Body of pancreas (tissue), 4 donors: ENCODE data around the gene NELL2. TPM values are rescaled to one million over a fixed set of nuclear protein-coding genes. Genes with fewer than 3 reads are reported as not detected.

ENCODE experiments used
- ATAC-seq: fragments of 150-250 bp; one replicate; pipeline ENCODE4 v1.9.1; 2016
- DNase-seq, 4 donors: peaks; one replicate each; pipeline ENCODE4 v3.0.0-alpha.2; 2019
- H3K27ac ChIP-seq, 4 donors: fragments of 200-600 bp; sonication (generic); 1 replicate in 3 of 4; 2 replicates in 1 of 4; pipeline versions ENCODE4 v1.5.1 to v1.6.1; 2016 to 2019; ENCODE audit warnings: mild to moderate bottlenecking in 1 of 4, mixed read lengths in 1 of 4, moderate library complexity in 1 of 4
- H3K27me3 ChIP-seq, 2 donors: fragments of 200-600 bp; sonication (generic); one replicate each; pipeline ENCODE4 v1.6.0; 2016; ENCODE audit warnings: mild to moderate bottlenecking in 1 of 2
- H3K36me3 ChIP-seq, 2 donors: fragments of 200-600 bp; sonication (generic); replicated peaks in 1 of 2; 2 replicates each; pipeline ENCODE4 v1.5.1; 2016; ENCODE audit warnings: low read depth in 2 of 2; ENCODE audit not compliant: insufficient read depth in 1 of 2
- H3K4me1 ChIP-seq: fragments of 200-600 bp; sonication (generic); one replicate; pipeline ENCODE4 v1.6.0; 2016
- H3K4me3 ChIP-seq, 2 donors: fragments of 200-600 bp; sonication (generic); 1 replicate in 1 of 2; 2 replicates in 1 of 2; pipeline ENCODE4 v1.5.1; 2016 to 2019
- H3K9me3 ChIP-seq, 3 donors: fragments of 200-600 bp; sonication (generic); 1 replicate in 2 of 3; 2 replicates in 1 of 3; pipeline ENCODE4 v1.5.1; 2016
- POLR2A ChIP-seq, 3 donors: fragments of 450-650 bp; IDR thresholded peaks; one replicate each; pipeline ENCODE4 v1.6.1; 2016; ENCODE audit warnings: antibody characterized with exemption in 3 of 3, mild to moderate bottlenecking in 2 of 3
- WGBS, 2 donors: methylation state at CpG; one replicate each; pipeline ENCODE4 v1.1.5; 2017; 5-methylcytosine and 5-hydroxymethylcytosine counted together
- intact Hi-C: fragments of 100-400 bp; cut with DNase I; formaldehyde crosslinking; loops from one replicate; pipeline ENCODE4 v1.15.1; 2023
- total RNA-seq, 2 donors: library from RNA; depleted of rRNA; stranded (reverse); fragments of >200 nt; gene quantifications; one replicate each; pipeline ENCODE4 v1.1.0, GENCODE V29; 2016
- TF ChIP-seq, protein P1 (sequence below), 7 experiments: fragments of 450-650 bp in 4 of 7; fragments of 200-600 bp in 3 of 7; sonication (generic) in 3 of 7; IDR thresholded peaks; one replicate each; pipeline ENCODE4 v1.5.1; 2016 to 2019; ENCODE audit warnings: antibody characterized with exemption in 7 of 7

NELL2 gene
- total RNA-seq, 2 donors from 2014 or later: 3.6 TPM; not detected in 1

DNA sequence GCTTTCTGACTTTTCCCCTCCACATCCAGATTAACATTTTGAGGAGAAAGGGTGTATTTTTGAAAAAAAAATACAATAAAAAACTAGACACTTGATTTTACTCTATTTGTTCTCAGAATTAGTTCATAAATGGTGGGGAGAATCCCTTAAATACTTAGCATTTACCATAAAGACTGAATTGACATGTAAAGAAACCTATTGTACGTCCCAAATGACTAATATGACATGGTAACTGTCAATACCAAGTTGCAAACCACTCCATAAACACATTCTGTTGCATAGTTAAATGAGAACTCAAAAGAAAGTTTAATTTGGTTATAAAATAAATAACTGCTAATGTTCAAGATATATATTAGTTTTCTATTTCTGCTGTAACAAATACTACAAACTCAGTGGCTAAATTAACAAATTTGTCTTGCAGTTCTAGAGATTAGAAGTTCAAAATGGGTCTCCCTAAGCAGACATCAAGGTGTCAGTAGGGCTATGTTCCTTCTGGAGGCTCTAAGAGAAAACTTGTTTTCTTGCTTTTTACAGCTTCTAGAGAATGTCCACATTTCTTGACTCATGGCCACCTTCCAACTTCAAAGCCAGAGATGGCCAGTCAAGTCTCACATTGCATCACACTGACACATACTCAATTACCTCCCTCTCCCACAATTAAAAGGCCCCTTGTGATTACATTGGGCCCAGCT lies 16.0 kb downstream of the NELL2 start:
- no peak for TF ChIP-seq POLR2A (IDR thresholded peaks at IDR 0.05)
- TF ChIP-seq, protein P1, sequence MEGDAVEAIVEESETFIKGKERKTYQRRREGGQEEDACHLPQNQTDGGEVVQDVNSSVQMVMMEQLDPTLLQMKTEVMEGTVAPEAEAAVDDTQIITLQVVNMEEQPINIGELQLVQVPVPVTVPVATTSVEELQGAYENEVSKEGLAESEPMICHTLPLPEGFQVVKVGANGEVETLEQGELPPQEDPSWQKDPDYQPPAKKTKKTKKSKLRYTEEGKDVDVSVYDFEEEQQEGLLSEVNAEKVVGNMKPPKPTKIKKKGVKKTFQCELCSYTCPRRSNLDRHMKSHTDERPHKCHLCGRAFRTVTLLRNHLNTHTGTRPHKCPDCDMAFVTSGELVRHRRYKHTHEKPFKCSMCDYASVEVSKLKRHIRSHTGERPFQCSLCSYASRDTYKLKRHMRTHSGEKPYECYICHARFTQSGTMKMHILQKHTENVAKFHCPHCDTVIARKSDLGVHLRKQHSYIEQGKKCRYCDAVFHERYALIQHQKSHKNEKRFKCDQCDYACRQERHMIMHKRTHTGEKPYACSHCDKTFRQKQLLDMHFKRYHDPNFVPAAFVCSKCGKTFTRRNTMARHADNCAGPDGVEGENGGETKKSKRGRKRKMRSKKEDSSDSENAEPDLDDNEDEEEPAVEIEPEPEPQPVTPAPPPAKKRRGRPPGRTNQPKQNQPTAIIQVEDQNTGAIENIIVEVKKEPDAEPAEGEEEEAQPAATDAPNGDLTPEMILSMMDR (IDR thresholded peaks at IDR 0.05): no peak
- ATAC-seq: no peak

DNA sequence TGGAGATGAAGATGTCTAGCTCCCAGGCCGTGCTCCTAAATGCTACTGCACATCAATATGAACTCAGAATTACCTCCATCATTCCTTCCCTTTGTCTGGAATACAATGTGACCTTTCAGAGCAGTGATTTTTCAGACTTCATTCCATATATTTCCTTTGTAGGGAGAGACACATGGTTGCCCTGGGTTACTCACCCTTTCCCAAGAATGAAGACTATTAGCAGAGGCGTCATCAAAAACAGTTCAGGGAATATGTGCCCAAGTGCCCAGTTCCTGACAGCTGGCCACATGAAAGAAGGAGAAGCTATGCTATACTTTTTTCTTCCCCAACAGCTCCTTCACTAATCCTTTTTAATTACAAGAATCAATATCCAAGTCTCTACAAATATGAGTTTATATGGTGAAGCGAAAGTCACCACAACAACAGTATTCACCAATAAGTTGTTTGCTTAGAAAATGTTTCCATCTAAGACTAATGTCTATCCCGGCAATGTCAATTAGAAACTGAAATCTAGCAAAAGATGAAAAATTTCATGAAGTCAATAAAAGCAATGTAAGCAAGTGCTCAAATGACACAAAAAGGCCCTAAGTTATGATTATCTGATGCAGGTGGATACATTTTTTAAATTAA lies 17.8 kb downstream of the NELL2 start:
- H3K9me3 ChIP-seq: peaks cover 0 to 6% (median 0%) of the 10 kb centered on the region in 3 donors
- no peaks in the 10 kb centered on the region for H3K27me3 ChIP-seq
- no peak overlapping the region for H3K4me3 ChIP-seq
- no peaks in the 10 kb centered on the region for H3K36me3 ChIP-seq
- H3K27ac ChIP-seq: no peak overlapping the region
- H3K4me1 ChIP-seq: no peaks in the 10 kb centered on the region
- WGBS, 2 donors: 72 to 76% methylated on average over 4 of the region's 4 CpGs
- ATAC-seq: no peak
- no peak for DNase-seq
- intact Hi-C loops: no loop called here
- TF ChIP-seq, protein P1 (IDR thresholded peaks at IDR 0.05): no peak
- TF ChIP-seq POLR2A (IDR thresholded peaks at IDR 0.05): no peak

More for the DNA sequence above, 16.0 kb downstream of the NELL2 start:
- H3K27ac ChIP-seq: no peak overlapping the region
- 48 to 65% methylated on average over 1 of the region's 1 CpG for WGBS, 2 donors
- no peak for DNase-seq
- H3K4me1 ChIP-seq: no peaks in the 10 kb centered on the region
- H3K4me3 ChIP-seq: no peak overlapping the region
- H3K36me3 ChIP-seq: no peaks in the 10 kb centered on the region
- H3K9me3 ChIP-seq: peaks cover 0 to 6% (median 0%) of the 10 kb centered on the region in 3 donors
- intact Hi-C loops: no loop called here
- no peaks in the 10 kb centered on the region for H3K27me3 ChIP-seq

DNA sequence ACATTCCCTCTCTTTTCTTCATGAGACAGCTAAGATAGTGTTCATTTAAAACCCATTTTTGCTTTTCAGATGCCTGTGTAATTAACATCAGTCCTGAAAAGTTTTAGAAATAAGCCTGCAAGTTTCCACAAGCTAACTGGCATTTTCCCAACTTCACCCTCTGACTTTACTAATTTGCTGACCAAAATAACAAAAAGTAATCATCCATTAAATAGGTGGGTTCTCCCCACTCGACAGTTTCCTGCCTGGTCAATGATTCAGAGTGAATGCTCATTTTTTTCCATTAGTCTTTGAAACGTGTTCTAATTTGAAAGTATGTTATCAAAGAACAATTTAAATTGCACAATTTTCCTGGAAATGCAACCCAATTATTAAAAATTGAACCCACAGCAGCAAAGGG lies 23.6 kb downstream of the NELL2 start:
- intact Hi-C loops: no loop called here
- Histone ChIP-seq H3K4me3 (no peak overlapping the region), H3K36me3 (no peaks in the 10 kb centered on the region), H3K27me3 (no peaks in the 10 kb centered on the region), H3K4me1 (no peaks in the 10 kb centered on the region), H3K27ac (no peak overlapping the region), H3K9me3 (no peaks in the 10 kb centered on the region)
- 10 to 20% methylated on average over 2 of the region's 2 CpGs for WGBS, 2 donors
- TF ChIP-seq POLR2A (IDR thresholded peaks at IDR 0.05): no peak
- TF ChIP-seq, protein P1 (IDR thresholded peaks at IDR 0.05): no peak
- ATAC-seq (no peak), DNase-seq (no peak)

DNA sequence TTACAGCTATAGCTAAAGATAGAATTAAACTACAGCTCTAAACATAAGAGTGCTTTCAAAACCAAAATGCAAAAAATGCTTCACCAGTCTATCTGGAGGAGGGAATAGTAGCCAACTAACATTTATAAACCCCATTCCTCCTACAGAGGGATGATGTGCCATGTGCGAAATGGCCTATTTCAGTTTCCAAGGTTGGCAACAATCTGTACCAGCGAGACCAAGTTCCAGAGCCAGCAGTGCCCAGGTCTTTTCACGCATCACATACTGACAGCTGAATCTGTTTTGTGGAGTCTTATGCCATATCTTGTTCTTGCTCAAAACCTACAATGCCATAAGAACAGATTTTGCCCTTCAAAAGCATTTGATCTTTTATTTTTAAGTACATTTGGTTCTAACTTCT lies 24.5 kb downstream of the NELL2 start:
- DNase-seq: no peak
- Histone ChIP-seq H3K27ac (no peak overlapping the region), H3K36me3 (no peaks in the 10 kb centered on the region), H3K4me1 (no peaks in the 10 kb centered on the region), H3K4me3 (no peak overlapping the region), H3K9me3 (no peaks in the 10 kb centered on the region), H3K27me3 (no peaks in the 10 kb centered on the region)
- TF ChIP-seq, protein P1 (IDR thresholded peaks at IDR 0.05): no peak
- TF ChIP-seq POLR2A (IDR thresholded peaks at IDR 0.05): no peak
- WGBS, 2 donors: 72 to 88% methylated on average over 3 of the region's 3 CpGs
- no peak for ATAC-seq
- intact Hi-C loops: no loop called here

DNA sequence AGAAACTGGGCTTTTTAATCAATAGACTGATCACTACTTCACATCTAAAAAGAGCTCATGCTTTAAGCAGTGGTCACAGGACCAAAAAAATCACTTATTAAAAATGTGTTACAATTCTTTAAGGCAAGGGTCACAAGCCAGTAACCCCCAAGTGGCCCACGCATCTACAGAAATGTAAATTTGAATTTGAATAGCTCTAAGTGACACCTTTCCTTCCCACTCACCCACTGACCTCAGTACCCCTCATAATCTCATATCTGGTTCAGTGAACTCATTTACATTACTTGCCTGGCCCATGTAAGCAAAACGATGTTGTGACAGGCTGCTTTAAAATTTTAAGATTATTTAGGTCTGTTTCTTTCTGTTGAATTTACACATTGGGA lies 27.4 kb downstream of the NELL2 start:
- DNase-seq: no peak
- Histone ChIP-seq H3K27ac (no peak overlapping the region), H3K36me3 (no peaks in the 10 kb centered on the region), H3K9me3 (no peaks in the 10 kb centered on the region), H3K27me3 (no peaks in the 10 kb centered on the region), H3K4me1 (no peaks in the 10 kb centered on the region), H3K4me3 (no peak overlapping the region)
- intact Hi-C loops: no loop called here
- no peak for ATAC-seq
- WGBS, 2 donors: 52 to 53% methylated on average over 2 of the region's 2 CpGs
- TF ChIP-seq, protein P1 (IDR thresholded peaks at IDR 0.05): no peak
- TF ChIP-seq POLR2A (IDR thresholded peaks at IDR 0.05): no peak
